K562 (cell line): ENCODE results near the gene TBX1. TPM values are rescaled to one million over a fixed set of nuclear protein-coding genes. Genes with fewer than 3 reads are reported as not detected.

Source experiments
- ATAC-seq: fragments of 200-7000 bp; cut with Tn5 transposase; 3 replicates; pipeline ENCODE4 v1.9.1; 2020; ENCODE audit warnings: moderate library complexity
- BruUV-seq: library from RNA; stranded (reverse); fragments of 400-500 nt; replicated peaks from 2 replicates; lab custom pipeline; 2021; lab: Mats Ljungman, UMichigan
- CTCF ChIA-PET: fragments of 300-600 bp; formaldehyde crosslinking; extraction: SDS; loops from one replicate; lab custom pipeline; 2021; ENCODE audit warnings: low intra/inter-chr PET ratio; lab: Yijun Ruan, JAX
- POLR2A ChIA-PET: fragments of 300-600, 350-650 bp; sonication (Branson Sonifier 250); formaldehyde crosslinking; extraction: SDS; loops from one replicate; lab custom pipeline; 2021; ENCODE audit warnings: antibody characterized with exemption, inconsistent platforms; lab: Yijun Ruan, JAX
- DNase-seq, 4 experiments: peaks; one replicate each; pipeline versions ENCODE4 v3.0.0 to v3.0.0-alpha.2; 2011 to 2018; ENCODE audit warnings: low spot score in 3 of 4, mixed read lengths in 3 of 4; ENCODE audit errors: extremely low read depth in 1 of 4
- FAIRE-seq: peaks from 2 replicates; lab custom pipeline; 2011; peaks lifted over from hg19 to GRCh38; lab: Jason Lieb, UNC
- H2AFZ ChIP-seq: 2 replicates; pipeline ENCODE4 v1.6.0; 2011; ENCODE audit warnings: low read depth, low read length, control low read depth, inconsistent platforms
- H3K27ac ChIP-seq: fragments of 200-600 bp; 3 replicates; pipeline ENCODE4 v1.8.0; 2011; ENCODE audit warnings: low read depth, mild to moderate bottlenecking, control low read depth, inconsistent platforms, low read length, moderate library complexity, mixed read lengths; ENCODE audit errors: extremely low read depth
- H3K27me3 ChIP-seq, 2 experiments: fragments of 300-600 bp in 1 of 2; 2 replicates in 1 of 2; 3 replicates in 1 of 2; pipeline versions ENCODE4 v1.6.0 to v1.8.0; 2011; ENCODE audit warnings: inconsistent platforms in 2 of 2, low read length in 2 of 2, mild to moderate bottlenecking in 1 of 2, mixed read lengths in 1 of 2, moderate library complexity in 1 of 2; ENCODE audit not compliant: control insufficient read depth in 2 of 2, insufficient read depth in 2 of 2
- H3K36me3 ChIP-seq: fragments of 300-600 bp; 3 replicates; pipeline ENCODE4 v1.8.0; 2011; ENCODE audit warnings: mild to moderate bottlenecking, low read length, inconsistent platforms; ENCODE audit not compliant: control insufficient read depth, insufficient read depth
- H3K4me1 ChIP-seq, 2 experiments: fragments of 200-600 bp in 1 of 2; replicated peaks in 1 of 2; 2 replicates in 1 of 2; 3 replicates in 1 of 2; pipeline versions ENCODE4 v1.5.1 to v1.8.0; 2011; ENCODE audit warnings: inconsistent platforms in 2 of 2, low read length in 2 of 2, mild to moderate bottlenecking in 1 of 2, mixed read lengths in 1 of 2, moderate library complexity in 1 of 2; ENCODE audit not compliant: control insufficient read depth in 2 of 2, insufficient read depth in 2 of 2
- H3K4me2 ChIP-seq: 2 replicates; pipeline ENCODE4 v1.6.1; 2011; ENCODE audit warnings: low read length, control low read depth, inconsistent platforms, mixed read lengths; ENCODE audit not compliant: insufficient read depth
- H3K4me3 ChIP-seq: fragments of 200-600 bp; sonication (generic), shearing (Covaris generic); 2 replicates; pipeline ENCODE4 v1.5.1; 2016; ENCODE audit warnings: control low read depth, inconsistent platforms
- H3K79me2 ChIP-seq: fragments of 200-600 bp; 3 replicates; pipeline ENCODE4 v1.8.0; 2011; ENCODE audit warnings: low read length, inconsistent platforms; ENCODE audit not compliant: control insufficient read depth, insufficient read depth
- H3K9ac ChIP-seq, 2 experiments: 2 replicates each; pipeline versions ENCODE4 v1.6.0 to v1.6.1; 2011; ENCODE audit warnings: low read depth in 2 of 2, low read length in 2 of 2, control low read depth in 1 of 2, inconsistent platforms in 1 of 2, mild to moderate bottlenecking in 1 of 2, mixed read lengths in 1 of 2; ENCODE audit not compliant: insufficient read depth in 1 of 2
- H3K9me1 ChIP-seq: one replicate; pipeline ENCODE4 v1.6.0; 2011; ENCODE audit warnings: inconsistent platforms, mild to moderate bottlenecking, low read length, moderate library complexity; ENCODE audit not compliant: control insufficient read depth, insufficient read depth
- H3K9me3 ChIP-seq: replicated peaks from 2 replicates; pipeline ENCODE4 v1.5.1; 2011; ENCODE audit warnings: low read depth, low read length, inconsistent platforms; ENCODE audit not compliant: control insufficient read depth, insufficient read depth
- H4K20me1 ChIP-seq: replicated peaks from 2 replicates; pipeline ENCODE4 v1.6.1; 2011; ENCODE audit warnings: low read length, inconsistent platforms, mixed read lengths; ENCODE audit not compliant: control insufficient read depth, insufficient read depth
- BCOR ChIP-seq: fragments of 450-650 bp; IDR thresholded peaks from 2 replicates; pipeline ENCODE4 v1.6.1; 2016
- C11orf30 ChIP-seq: fragments of 450-650 bp; IDR thresholded peaks from 2 replicates; pipeline ENCODE4 v1.6.1; 2016; ENCODE audit warnings: low read depth, mild to moderate bottlenecking
- CBX3 ChIP-seq, 2 experiments: IDR thresholded peaks; 1 replicate in 1 of 2; 2 replicates in 1 of 2; pipeline ENCODE4 v1.6.1; 2012; ENCODE audit warnings: inconsistent platforms in 2 of 2, low read length in 2 of 2, borderline replicate concordance in 1 of 2, control low read depth in 1 of 2
- CCNT2 ChIP-seq: IDR thresholded peaks from 2 replicates; pipeline ENCODE4 v1.6.1; 2011; ENCODE audit warnings: borderline replicate concordance, low read depth, mild to moderate bottlenecking, moderate library complexity, mixed read lengths, low read length; ENCODE audit not compliant: insufficient read length; ENCODE audit errors: extremely low read depth
- CHD4 ChIP-seq: fragments of 200-600 bp; sonication (generic); IDR thresholded peaks from 3 replicates; pipeline ENCODE4 v1.6.1; 2012; ENCODE audit warnings: low read depth, mild to moderate bottlenecking, mixed read lengths, low read length, inconsistent platforms; ENCODE audit not compliant: insufficient read depth, insufficient replicate concordance, poor library complexity, severe bottlenecking
- ETV1 ChIP-seq: fragments of 450-650 bp; conservative IDR thresholded peaks from 2 replicates; pipeline ENCODE4 v1.6.1; 2016; ENCODE audit warnings: missing genetic modification characterization, control low read depth, low read depth, missing compliant biosample characterization
- MXI1 ChIP-seq: IDR thresholded peaks from 2 replicates; pipeline ENCODE4 v1.6.1; 2011; ENCODE audit warnings: low read depth, mild to moderate bottlenecking, improper control_type of control experiment, low read length
- RHOXF2B ChIP-seq: fragments of 250-450 bp; sonication (Bioruptor Pico); conservative IDR thresholded peaks from 2 replicates; pipeline ENCODE4 v1.5.1; 2021
- SLC30A9 ChIP-seq: fragments of 250-450 bp; sonication (Bioruptor Pico); IDR thresholded peaks from 2 replicates; pipeline ENCODE4 v1.8.0; 2022; ENCODE audit warnings: mild to moderate bottlenecking, moderate library complexity
- SMAD1 ChIP-seq: fragments of 150-350 bp; IDR thresholded peaks from 2 replicates; pipeline ENCODE4 v1.6.1; 2014; ENCODE audit warnings: low read length, low read depth; ENCODE audit not compliant: partially characterized antibody
- SPI1 ChIP-seq: IDR thresholded peaks from 2 replicates; pipeline ENCODE4 v1.6.1; 2011; ENCODE audit warnings: low read depth, low read length, control low read depth, borderline replicate concordance
- TAF15 ChIP-seq: fragments of 200-400 bp; formaldehyde crosslinking; IDR thresholded peaks from 2 replicates; pipeline ENCODE4 v1.6.1; 2017; ENCODE audit warnings: mild to moderate bottlenecking, low read depth, low read length, moderate library complexity
- TRIM24 ChIP-seq, 2 experiments: fragments of 450-650 bp; IDR thresholded peaks; 2 replicates each; pipeline ENCODE4 v1.6.1; 2016
- WHSC1 ChIP-seq: IDR thresholded peaks from one replicate; pipeline ENCODE4 v1.6.1; 2012; ENCODE audit warnings: low read length, control low read depth, inconsistent platforms
- WGBS: fragments of 100-300 bp; shearing (Covaris generic); methylation state at CpG from one replicate; pipeline ENCODE4 v1.1.6; 2016; ENCODE audit warnings: low coverage, mixed read lengths; ENCODE audit not compliant: insufficient coverage; ENCODE audit errors: missing lambda C conversion rate; 5-methylcytosine and 5-hydroxymethylcytosine counted together
- in situ Hi-C: fragments of 300-500 bp; cut with MboI; formaldehyde crosslinking; loops from 4 replicates; pipeline ENCODE4 v1.15.0; 2018; ENCODE audit warnings: inconsistent platforms, mixed read lengths
- intact Hi-C: fragments of 100-400 bp; cut with micrococcal nuclease; formaldehyde crosslinking; loops from 2 replicates; pipeline ENCODE4 v1.14.2; 2022
- polyA plus RNA-seq, 8 experiments: library from polyadenylated mRNA; depleted of rRNA in 4 of 8; stranded (reverse) in 5 of 8; unstranded in 3 of 8; fragments of >200 nt; fragmentation: Nextera tagmentation in 2 of 8; fragmentation: Illumina TruSeq in 1 of 8; extraction: Ambion mirVana in 2 of 8; extraction: Trizol in 1 of 8; gene quantifications; 2 replicates each; pipeline versions ENCODE4 v1.2.1 to v1.2.3, GENCODE V29; 2011 to 2014; ENCODE audit warnings: inconsistent platforms in 1 of 8, missing spikeins in 1 of 8
- total RNA-seq, 7 experiments: library from RNA; depleted of rRNA in 6 of 7; stranded (reverse); fragments of >200 nt in 6 of 7; fragmentation: Illumina TruSeq in 2 of 7; extraction: Trizol in 2 of 7; gene quantifications; 2 replicates each; pipeline versions ENCODE4 v1.2.1 to v1.2.3, GENCODE V29; 2011 to 2021; ENCODE audit warnings: low replicate concordance in 1 of 7

The TBX1 gene
- total and polyA plus RNA-seq, 9 of the 15 experiments (the other 6 are each of a cell fraction or from before 2014, with no cell fraction given), result 0.07 to 35.0 (median 3.9) TPM

DNA sequence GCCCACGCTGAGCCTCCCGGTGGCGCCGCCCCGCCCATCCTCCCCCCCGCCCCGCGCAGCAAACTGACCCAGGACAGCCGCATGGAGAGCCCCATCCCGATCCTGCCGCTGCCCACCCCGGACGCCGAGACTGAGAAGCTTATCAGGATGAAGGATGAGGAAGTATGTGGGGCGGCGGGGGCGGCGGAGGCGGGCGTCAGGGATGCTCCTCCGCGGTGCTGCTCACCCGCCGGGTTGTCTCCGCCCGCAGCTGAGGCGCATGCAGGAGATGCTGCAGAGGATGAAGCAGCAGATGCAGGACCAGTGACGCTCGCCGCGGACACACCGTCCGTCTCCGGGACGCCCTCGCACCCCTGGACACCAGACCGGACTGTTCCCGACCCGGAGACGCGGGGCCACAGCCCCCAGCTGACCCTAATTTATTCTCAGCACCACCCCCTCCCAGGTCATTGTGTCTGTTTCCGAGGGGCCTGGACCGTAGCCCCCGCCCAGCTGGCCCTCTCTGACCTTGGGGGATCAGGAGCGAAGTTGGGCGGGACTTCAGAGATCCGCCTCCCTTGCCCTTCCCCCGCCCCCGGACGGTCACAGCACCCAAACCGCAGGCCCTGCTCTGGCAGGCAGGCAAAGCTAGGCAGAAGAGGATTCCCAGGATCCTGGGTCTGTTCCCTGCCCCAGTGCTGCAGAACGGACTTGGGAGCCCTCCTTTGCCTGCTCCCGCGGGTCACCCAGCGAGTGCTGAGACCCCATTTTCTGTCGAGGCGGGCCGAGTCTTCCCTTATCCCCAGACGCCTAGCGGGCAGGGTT lies 38.2 kb upstream of the TBX1 start:
- Histone ChIP-seq H3K9me3 (0 out of 2 replicates have a peak, but pooled peaks cover 2% of the 10 kb centered on the region), H3K4me3 (peak overlapping the region; percentile 55; the same call in 1 of the 2 replicates), H2AFZ (peak overlapping the region; percentile 76), H4K20me1 (peaks cover 42% of the 10 kb centered on the region), H3K4me2 (peak overlapping the region; percentile 80), H3K4me1 (peaks cover 59 to 90% of the 10 kb centered on the region in 2 experiments), H3K9me1 (peaks cover 27% of the 10 kb centered on the region), H3K36me3 (peaks cover 40% of the 10 kb centered on the region), H3K79me2 (peaks cover 51% of the 10 kb centered on the region), H3K27ac (peak overlapping the region; percentile 88), H3K27me3 (no peaks in the 10 kb centered on the region), H3K9ac (peak overlapping the region; percentile 70 to 98)
- DNase-seq (peak; percentile 94 to 97 (median 96)), FAIRE-seq (peak; percentile 62), ATAC-seq (peak; percentile 33)
- in situ Hi-C loops (loop anchor here (10.0 kb wide), 1 partner anchor 392 kb away; the partner anchor contains the start of genes RANBP1 and TRMT2A), intact Hi-C loops (loop anchor here (2.0 to 5.0 kb wide), 2 partner anchors 132 to 425 kb away; partner anchors contain the start of genes GNB1L and RTL10)
- ChIA-PET POLR2A (interaction anchor here (0.6 to 2.8 kb wide), 14 partner anchors 8 to 686 kb away, joined by 3 to 20 read pairs (median 4); partner anchors contain the start of gene TRMT2A), CTCF (interaction anchor here (0.7 to 1.2 kb wide), 4 partner anchors 188 to 394 kb away, joined by 3 to 5 read pairs (median 4); no protein-coding TSS in a partner anchor)
- no TSS peak for BruUV-seq
- 5% methylated on average over 60 of the region's 60 CpGs for WGBS
- TF ChIP-seq BCOR (peak; percentile 88), WHSC1 (peak; percentile 26), SMAD1 (peak; percentile 40), SLC30A9 (CRISPR knock-in tag) (no peak), CHD4 (peak; percentile 1), CBX3 (IDR thresholded peaks at IDR 0.05; ENCODE audit: borderline replicate concordance in 1 of 2, low read length in 2 of 2) (no peak), TRIM24 (IDR thresholded peaks at IDR 0.05) (peak in 1 of 2 experiments; percentile 52; a peak in 2 of 4 replicates), C11orf30 (no peak), CCNT2 (no peak), MXI1 (peak; percentile 57; the same call in 1 of the 2 replicates), TAF15 (peak; percentile 19; the same call in 1 of the 2 replicates), RHOXF2B (CRISPR knock-in tag) (0 out of 2 replicates have a peak, but pooled peaks have one; percentile 23), SPI1 (peak; percentile 21; the same call in 1 of the 2 replicates), ETV1 (tag) (peak; percentile 66)
